Measurements from ENCODE around the gene BTRC.
"Not testable (repeated sequence)": the region's sequence is repeated elsewhere in the genome, so short reads cannot be mapped to it uniquely, and the experiment has no call there.

Gene BTRC

DNA sequence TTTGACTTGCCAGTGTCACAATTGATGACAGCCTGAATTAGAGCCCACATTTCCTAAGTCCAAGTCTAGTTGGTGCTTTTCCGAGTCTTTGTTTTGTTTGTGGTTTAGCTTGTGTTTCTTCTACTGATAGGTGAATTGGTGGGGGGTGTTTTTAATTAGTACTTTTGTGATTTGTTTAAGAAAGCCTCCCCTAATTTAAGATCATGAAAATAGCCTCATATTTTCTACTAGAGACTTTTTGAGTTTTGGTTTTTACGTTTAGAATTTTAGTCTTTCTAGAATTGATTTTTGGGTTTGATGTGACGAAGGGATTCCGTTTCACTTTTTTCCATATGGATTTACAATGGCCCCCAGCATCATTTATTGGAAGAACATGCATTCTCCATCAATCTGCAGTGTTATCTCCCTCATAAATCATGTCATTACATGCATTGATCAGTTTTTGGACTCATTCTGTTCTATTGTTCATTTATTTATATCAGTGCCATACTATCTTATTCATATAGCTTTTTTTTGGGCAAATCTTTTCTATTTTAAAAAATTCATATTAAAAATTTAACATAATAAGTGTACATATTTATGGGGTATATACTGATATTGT lies 32.8 kb downstream of the BTRC start:
- H3K4me3 Mint-ChIP-seq, result no peak overlapping the region
- no peaks in the 10 kb centered on the region for H3K4me1 Mint-ChIP-seq (ENCODE audit: low read depth)
- H3K27me3 Mint-ChIP-seq (ENCODE audit: low read depth), result no peaks in the 10 kb centered on the region
- no peaks in the 10 kb centered on the region for H3K36me3 Mint-ChIP-seq (ENCODE audit: low read depth)
- no peak overlapping the region for H3K27ac Mint-ChIP-seq
- no peak for DNase-seq (ENCODE audit: low spot score)
- H3K9me3 Mint-ChIP-seq, result no peaks in the 10 kb centered on the region

DNA sequence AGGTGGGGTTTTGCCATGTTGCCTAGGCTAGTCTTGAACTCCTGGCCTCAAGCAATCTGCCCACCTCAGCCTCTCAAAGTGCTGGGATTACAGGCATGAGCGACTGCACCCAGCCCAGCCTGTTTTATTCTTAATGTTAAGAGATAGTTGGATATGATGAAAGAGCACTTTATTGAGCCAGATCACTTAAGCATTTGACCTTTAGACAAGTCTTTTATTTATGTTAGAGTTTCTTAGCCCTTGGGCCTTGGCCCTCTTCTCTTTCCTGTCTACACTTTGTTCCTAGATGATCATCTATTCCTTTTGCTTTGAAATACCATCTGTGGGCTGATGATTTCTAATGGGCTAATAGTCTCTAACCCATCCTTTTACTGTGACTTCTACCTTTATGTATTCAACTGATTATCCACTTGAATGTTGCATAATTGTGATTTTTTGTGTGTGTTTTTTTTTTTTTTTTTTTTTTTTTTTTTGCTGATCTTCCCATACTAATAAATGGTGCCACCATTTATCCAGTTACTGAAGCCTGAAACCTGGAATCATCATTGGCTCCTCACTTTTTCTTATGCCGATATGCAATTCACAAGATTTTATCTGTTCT lies 34.8 kb downstream of the BTRC start:
- no peak for DNase-seq (ENCODE audit: low spot score)
- Mint-ChIP-seq H3K36me3 (ENCODE audit: low read depth) (no peaks in the 10 kb centered on the region), H3K27ac (peak overlapping the region; percentile 11), H3K27me3 (ENCODE audit: low read depth) (no peaks in the 10 kb centered on the region), H3K9me3 (no peaks in the 10 kb centered on the region), H3K4me1 (ENCODE audit: low read depth) (no peaks in the 10 kb centered on the region), H3K4me3 (no peak overlapping the region)

DNA sequence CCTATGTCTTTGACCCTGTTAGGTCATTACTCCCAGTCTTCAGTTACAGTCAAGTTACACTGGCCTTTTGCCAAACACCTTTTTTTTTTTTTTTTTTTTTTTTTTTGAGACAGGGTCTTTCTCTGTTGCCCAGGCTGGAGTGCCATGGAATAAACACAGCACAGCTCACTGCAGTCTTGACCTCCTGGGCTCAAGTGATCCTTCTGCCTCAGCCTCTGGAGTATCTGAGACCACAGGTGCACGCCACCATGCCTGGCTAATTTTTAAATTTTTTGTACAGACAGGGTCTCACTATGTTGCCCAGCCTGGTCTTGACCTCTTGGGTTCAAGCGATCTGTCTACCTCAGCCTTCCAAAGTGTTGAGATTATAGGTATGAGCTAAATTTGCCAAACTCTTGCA lies 35.6 kb downstream of the BTRC start:
- H3K4me3 Mint-ChIP-seq; H3K27ac Mint-ChIP-seq; H3K4me1 Mint-ChIP-seq (ENCODE audit: low read depth); DNase-seq (ENCODE audit: low spot score); H3K27me3 Mint-ChIP-seq (ENCODE audit: low read depth); H3K36me3 Mint-ChIP-seq (ENCODE audit: low read depth); H3K9me3 Mint-ChIP-seq: not testable (repeated sequence)

DNA sequence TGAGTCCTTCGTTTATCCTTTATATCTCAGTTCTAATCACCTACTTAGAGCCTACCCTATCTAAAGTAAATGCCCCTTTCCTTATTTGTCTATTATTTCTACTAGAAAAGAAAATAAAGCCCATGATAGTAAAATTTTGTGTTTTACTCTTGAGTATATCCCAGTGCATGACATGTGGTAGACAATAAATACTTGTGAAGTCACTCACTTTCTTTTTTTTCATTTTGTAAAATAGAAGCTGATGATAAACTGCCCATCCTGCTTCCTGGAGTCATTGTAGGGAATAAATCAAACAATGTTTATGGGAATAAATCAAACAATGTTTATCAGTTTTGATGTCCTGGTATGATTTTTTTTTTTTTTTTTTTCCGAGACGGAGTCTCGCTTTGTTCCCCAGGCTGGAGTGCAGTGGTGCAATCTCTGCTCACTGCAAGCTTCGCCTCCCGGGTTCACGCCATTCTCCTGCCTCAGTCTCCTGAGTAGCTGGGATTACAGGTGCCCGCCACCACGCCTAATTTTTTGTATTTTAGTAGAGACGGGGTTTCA lies 36.1 kb downstream of the BTRC start:
- DNase-seq (ENCODE audit: low spot score), result no peak
- Mint-ChIP-seq H3K4me3 (no peak overlapping the region), H3K27ac (no peak overlapping the region), H3K4me1 (ENCODE audit: low read depth) (no peaks in the 10 kb centered on the region), H3K36me3 (ENCODE audit: low read depth) (no peaks in the 10 kb centered on the region), H3K9me3 (no peaks in the 10 kb centered on the region), H3K27me3 (ENCODE audit: low read depth) (no peaks in the 10 kb centered on the region)

DNA sequence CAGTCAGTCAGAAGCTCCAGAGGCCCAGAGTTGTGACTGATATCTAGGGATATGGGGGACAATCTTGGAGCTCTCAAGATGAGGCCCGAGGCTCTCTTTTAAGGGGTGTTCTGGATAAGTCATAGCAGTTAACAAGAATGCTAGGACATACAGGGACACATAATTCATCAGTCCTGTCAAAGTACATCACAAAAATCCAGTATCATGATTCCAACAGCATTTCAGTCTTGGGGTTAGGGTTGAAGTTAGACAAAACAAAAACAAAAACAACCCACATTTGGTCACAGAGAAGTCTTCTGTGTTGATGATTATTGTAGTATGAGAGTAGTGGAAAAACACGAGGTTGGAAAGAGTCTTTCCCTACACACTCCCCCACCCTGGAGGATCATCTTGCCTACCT lies 39.4 kb downstream of the BTRC start:
- DNase-seq (ENCODE audit: low spot score), result no peak
- no peaks in the 10 kb centered on the region for H3K27me3 Mint-ChIP-seq (ENCODE audit: low read depth)
- H3K36me3 Mint-ChIP-seq (ENCODE audit: low read depth), result no peaks in the 10 kb centered on the region
- H3K9me3 Mint-ChIP-seq, result no peaks in the 10 kb centered on the region
- H3K4me1 Mint-ChIP-seq (ENCODE audit: low read depth), result peaks cover 2% of the 10 kb centered on the region
- H3K27ac Mint-ChIP-seq, result no peak overlapping the region
- H3K4me3 Mint-ChIP-seq, result no peak overlapping the region

DNA sequence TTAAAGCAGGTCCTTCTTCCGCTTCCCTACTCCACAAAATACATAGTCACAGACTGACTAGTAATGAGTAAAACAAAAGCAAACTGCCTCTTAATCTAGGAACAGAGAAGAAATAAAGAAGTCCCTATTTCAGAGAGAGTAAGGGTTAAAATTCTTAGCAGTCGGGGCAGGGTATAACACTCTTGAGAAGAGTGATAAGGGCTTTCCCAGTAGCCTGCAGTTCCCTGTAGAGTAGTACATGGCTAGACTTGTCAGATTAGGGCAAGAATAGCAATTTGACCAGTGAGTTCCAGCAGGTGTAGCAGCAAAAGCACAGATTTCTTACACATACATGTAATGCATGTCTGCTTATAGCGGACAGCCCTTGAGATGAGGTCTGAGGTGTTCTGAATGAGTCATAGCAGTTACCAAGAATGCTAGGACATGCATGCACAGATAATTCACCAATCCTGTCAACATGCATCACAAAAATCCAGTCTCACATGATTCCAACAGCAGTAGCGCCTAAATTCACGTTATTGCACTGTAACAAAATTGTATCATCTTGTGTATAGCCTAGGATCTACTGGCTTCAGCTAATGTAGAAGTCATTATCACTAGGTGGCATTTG lies 40.7 kb downstream of the BTRC start:
- peaks cover 2% of the 10 kb centered on the region for H3K4me1 Mint-ChIP-seq (ENCODE audit: low read depth)
- H3K36me3 Mint-ChIP-seq (ENCODE audit: low read depth), result no peaks in the 10 kb centered on the region
- no peak for DNase-seq (ENCODE audit: low spot score)
- no peaks in the 10 kb centered on the region for H3K9me3 Mint-ChIP-seq
- no peaks in the 10 kb centered on the region for H3K27me3 Mint-ChIP-seq (ENCODE audit: low read depth)
- H3K27ac Mint-ChIP-seq, result no peak overlapping the region
- no peak overlapping the region for H3K4me3 Mint-ChIP-seq

DNA sequence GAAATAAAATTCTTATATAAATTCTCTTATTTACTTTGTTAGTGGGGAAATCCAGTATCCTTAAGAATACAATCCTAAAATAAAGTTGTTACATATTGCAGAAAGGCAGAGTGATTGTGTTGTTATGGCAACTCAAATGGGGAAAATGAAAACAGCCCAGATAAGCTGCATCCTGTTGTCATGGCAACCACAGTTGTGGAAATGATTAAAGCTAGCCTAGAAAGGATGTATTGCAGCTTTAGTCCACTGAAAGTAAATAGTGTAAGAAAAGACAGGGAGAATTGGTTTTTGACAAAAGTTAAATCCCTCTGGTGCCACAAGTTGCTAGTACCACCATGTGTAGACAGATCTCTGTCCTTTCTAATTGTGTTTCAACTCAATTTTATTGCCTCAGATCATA lies 43.2 kb downstream of the BTRC start:
- DNase-seq (ENCODE audit: low spot score), result no peak
- no peaks in the 10 kb centered on the region for H3K36me3 Mint-ChIP-seq (ENCODE audit: low read depth)
- no peaks in the 10 kb centered on the region for H3K9me3 Mint-ChIP-seq
- H3K27ac Mint-ChIP-seq, result no peak overlapping the region
- no peaks in the 10 kb centered on the region for H3K27me3 Mint-ChIP-seq (ENCODE audit: low read depth)
- no peak overlapping the region for H3K4me3 Mint-ChIP-seq
- peaks cover 2% of the 10 kb centered on the region for H3K4me1 Mint-ChIP-seq (ENCODE audit: low read depth)

DNA sequence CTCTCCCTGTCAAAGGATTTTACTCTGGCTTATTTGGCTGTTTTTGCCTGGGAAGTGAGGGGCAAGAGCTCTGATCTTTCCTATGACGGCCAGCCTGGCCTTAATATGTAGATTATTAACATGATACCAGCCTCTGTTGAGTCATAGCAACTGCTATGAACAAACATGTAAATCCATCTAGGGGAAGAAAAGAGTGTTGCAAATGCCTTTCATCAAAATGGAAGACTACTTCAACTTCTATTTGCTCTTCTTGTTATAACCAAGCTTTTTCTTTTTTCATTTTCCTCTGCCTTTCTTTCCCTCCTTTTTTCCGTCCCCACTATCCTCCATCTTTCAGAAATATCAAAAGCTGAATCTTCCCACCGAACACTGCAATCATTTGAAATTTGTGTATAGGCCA lies 46.6 kb downstream of the BTRC start:
- no peaks in the 10 kb centered on the region for H3K27me3 Mint-ChIP-seq (ENCODE audit: low read depth)
- peaks cover 2% of the 10 kb centered on the region for H3K4me1 Mint-ChIP-seq (ENCODE audit: low read depth)
- DNase-seq (ENCODE audit: low spot score), result no peak
- H3K4me3 Mint-ChIP-seq, result no peak overlapping the region
- no peaks in the 10 kb centered on the region for H3K9me3 Mint-ChIP-seq
- no peak overlapping the region for H3K27ac Mint-ChIP-seq
- H3K36me3 Mint-ChIP-seq (ENCODE audit: low read depth), result no peaks in the 10 kb centered on the region

DNA sequence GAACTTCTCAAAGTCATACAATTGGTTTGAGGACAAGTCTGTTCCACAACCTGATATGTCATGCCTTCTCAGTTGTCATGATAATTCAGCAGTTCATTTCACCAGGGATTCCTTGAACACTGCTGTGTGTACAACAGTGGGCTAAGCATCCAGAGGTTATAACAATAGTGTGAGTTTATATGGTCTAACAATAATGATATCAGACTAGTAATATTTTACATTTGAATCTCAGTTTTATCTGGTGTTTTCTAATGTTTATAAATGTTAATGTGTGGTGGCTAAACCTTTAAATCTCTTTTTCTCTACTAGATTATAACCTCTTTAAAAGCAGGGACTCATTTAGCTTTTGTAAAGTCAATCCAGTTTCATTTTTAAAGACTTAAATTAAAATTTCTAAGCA lies 48.7 kb downstream of the BTRC start:
- no peaks in the 10 kb centered on the region for H3K27me3 Mint-ChIP-seq (ENCODE audit: low read depth)
- H3K27ac Mint-ChIP-seq, result no peak overlapping the region
- H3K9me3 Mint-ChIP-seq, result no peaks in the 10 kb centered on the region
- H3K4me3 Mint-ChIP-seq, result no peak overlapping the region
- no peak for DNase-seq (ENCODE audit: low spot score)
- no peaks in the 10 kb centered on the region for H3K4me1 Mint-ChIP-seq (ENCODE audit: low read depth)
- no peaks in the 10 kb centered on the region for H3K36me3 Mint-ChIP-seq (ENCODE audit: low read depth)

DNA sequence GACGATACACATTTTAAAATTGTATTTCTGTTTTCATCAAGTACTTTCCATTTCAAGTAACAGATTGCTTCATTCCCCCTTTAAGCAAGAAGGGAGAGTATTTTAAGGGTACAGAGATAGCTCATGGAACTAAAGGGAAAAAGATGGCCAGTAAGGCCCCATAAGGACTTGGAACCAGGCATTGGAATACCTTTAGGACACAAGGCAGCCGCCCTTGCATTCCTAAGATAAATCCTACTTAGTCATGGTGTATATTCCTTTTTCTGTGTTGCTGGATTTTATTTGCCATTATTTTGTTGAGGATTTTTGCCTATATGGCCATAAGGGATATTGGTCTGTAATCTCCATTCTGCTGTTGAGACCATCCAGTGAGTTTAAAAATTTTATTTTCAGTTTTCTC lies 49.2 kb downstream of the BTRC start:
- DNase-seq (ENCODE audit: low spot score), result no peak

DNA sequence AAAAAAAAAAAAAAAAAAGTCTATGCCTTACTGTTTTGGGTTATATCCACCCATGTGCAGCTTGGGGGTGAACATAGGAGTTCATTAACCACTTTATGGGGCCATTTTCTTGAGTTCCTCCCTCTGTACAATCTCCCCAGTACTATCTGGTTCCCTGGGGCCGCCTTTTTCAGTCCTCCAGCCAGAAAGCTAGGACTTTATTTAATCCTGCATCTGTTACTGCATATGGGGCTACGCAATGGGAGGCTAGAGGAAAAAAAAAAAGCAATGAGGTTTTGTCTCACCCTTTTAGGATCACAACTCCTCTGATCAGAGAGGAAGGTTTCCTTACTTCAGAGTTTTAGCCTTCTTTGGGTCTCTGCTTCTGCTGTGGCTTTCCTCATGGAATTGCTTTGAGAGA lies 51.0 kb downstream of the BTRC start:
- Mint-ChIP-seq H3K27ac (no peak overlapping the region), H3K9me3 (no peaks in the 10 kb centered on the region), H3K27me3 (ENCODE audit: low read depth) (no peaks in the 10 kb centered on the region)

More for the DNA sequence above, 49.2 kb downstream of the BTRC start:
- no peak overlapping the region for H3K27ac Mint-ChIP-seq
- H3K4me1 Mint-ChIP-seq (ENCODE audit: low read depth), result no peaks in the 10 kb centered on the region
- no peaks in the 10 kb centered on the region for H3K36me3 Mint-ChIP-seq (ENCODE audit: low read depth)
- no peaks in the 10 kb centered on the region for H3K9me3 Mint-ChIP-seq
- no peaks in the 10 kb centered on the region for H3K27me3 Mint-ChIP-seq (ENCODE audit: low read depth)
- no peak overlapping the region for H3K4me3 Mint-ChIP-seq

DNA sequence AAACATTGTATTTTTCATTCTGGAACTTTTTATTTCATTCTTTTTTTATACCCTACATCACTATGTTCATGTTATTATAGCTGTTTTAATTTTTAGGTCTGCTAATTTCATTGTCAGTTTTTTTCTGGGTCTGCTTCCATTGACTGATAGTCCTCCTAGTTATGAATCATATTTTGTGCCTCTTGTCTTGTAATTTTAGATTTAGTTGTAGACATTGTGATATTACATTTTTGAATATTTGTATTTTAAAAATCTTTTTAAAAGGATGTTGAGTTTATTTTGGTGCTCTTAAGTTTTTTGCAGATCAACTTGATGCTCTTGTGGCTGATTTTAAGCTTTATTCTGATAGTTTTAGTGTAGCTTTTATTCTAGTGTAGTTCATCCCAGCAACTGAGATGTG lies 57.6 kb downstream of the BTRC start:
- Mint-ChIP-seq H3K4me3 (no peak overlapping the region), H3K4me1 (ENCODE audit: low read depth) (no peaks in the 10 kb centered on the region), H3K27me3 (ENCODE audit: low read depth) (no peaks in the 10 kb centered on the region), H3K36me3 (ENCODE audit: low read depth) (peaks cover 10% of the 10 kb centered on the region), H3K27ac (no peak overlapping the region), H3K9me3 (peaks cover 12% of the 10 kb centered on the region)
- DNase-seq (ENCODE audit: low spot score), result no peak

More for the DNA sequence above, 51.0 kb downstream of the BTRC start:
- H3K4me3 Mint-ChIP-seq, result no peak overlapping the region
- DNase-seq (ENCODE audit: low spot score), result no peak
- peaks cover 1% of the 10 kb centered on the region for H3K36me3 Mint-ChIP-seq (ENCODE audit: low read depth)
- no peaks in the 10 kb centered on the region for H3K4me1 Mint-ChIP-seq (ENCODE audit: low read depth)

DNA sequence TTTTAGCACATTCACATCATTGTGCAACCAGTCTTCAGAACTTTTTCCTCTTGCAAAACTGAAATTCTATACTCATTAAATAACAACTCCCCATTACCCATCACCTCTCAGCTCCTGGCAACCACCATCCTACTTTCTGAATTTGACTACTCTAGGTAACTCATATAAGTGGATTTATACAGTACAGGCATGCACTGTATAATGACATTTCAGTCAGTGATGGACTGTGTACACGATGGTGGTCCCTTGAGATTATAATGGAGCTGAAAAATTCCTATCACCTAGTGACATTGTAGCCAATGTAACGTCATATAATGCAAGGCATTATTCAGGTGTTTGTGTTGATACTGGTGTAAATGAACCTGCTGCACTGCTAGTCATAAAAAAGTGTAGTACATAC lies 60.1 kb downstream of the BTRC start:
- Mint-ChIP-seq H3K9me3 (peaks cover 12% of the 10 kb centered on the region), H3K27ac (no peak overlapping the region), H3K4me1 (ENCODE audit: low read depth) (no peaks in the 10 kb centered on the region), H3K4me3 (no peak overlapping the region), H3K27me3 (ENCODE audit: low read depth) (no peaks in the 10 kb centered on the region), H3K36me3 (ENCODE audit: low read depth) (peaks cover 10% of the 10 kb centered on the region)
- DNase-seq (ENCODE audit: low spot score), result no peak

DNA sequence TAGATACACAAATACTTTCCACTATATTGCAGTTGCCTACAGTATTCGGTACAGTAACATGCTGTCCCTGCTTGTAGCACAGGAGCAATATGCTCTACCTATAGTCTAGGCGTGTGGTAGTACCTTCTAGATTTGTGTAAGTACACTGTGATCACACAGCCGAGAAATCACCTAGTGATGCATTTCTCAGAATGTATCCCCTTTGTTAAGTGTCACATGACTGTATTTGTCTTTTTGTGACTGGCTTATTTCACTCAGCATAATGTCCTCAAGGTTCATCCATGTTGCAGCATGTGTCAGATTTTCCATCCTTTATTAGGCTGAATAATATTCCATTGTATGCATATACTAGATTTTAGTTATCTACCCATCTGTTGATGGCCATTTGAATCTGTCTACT lies 61.9 kb downstream of the BTRC start:
- peaks cover 12% of the 10 kb centered on the region for H3K9me3 Mint-ChIP-seq
- H3K36me3 Mint-ChIP-seq (ENCODE audit: low read depth), result peaks cover 9% of the 10 kb centered on the region
- H3K4me1 Mint-ChIP-seq (ENCODE audit: low read depth), result no peaks in the 10 kb centered on the region
- no peak overlapping the region for H3K27ac Mint-ChIP-seq
- DNase-seq (ENCODE audit: low spot score), result no peak
- H3K27me3 Mint-ChIP-seq (ENCODE audit: low read depth), result no peaks in the 10 kb centered on the region
- H3K4me3 Mint-ChIP-seq, result no peak overlapping the region
